Spleen (tissue), 11 donors: Measurements from ENCODE around the gene BRSK2. TPM values are rescaled to one million over a fixed set of nuclear protein-coding genes. Genes with fewer than 3 reads are reported as not detected.

ENCODE experiments used
- DNase-seq: peaks from one replicate; pipeline ENCODE4 v3.0.0-alpha.2; 2020
- H3K27ac ChIP-seq, 8 donors: fragments of 200-600 bp; sonication (generic) in 7 of 8; 1 replicate in 4 of 8; 2 replicates in 4 of 8; pipeline versions ENCODE4 v1.5.0 to v1.8.0; 2016 to 2021; ENCODE audit warnings: inconsistent platforms in 4 of 8, mild to moderate bottlenecking in 4 of 8, moderate library complexity in 1 of 8
- H3K27me3 ChIP-seq, 7 donors: fragments of 200-600 bp; sonication (generic) in 6 of 7; replicated peaks in 1 of 7; 1 replicate in 4 of 7; 2 replicates in 3 of 7; pipeline versions ENCODE4 v1.5.0 to v1.8.0; 2016 to 2021; ENCODE audit warnings: inconsistent platforms in 3 of 7, mild to moderate bottlenecking in 1 of 7
- H3K36me3 ChIP-seq, 6 donors: fragments of 200-600 bp; sonication (generic) in 5 of 6; 1 replicate in 4 of 6; 2 replicates in 2 of 6; pipeline versions ENCODE4 v1.5.0 to v1.8.0; 2016 to 2021; ENCODE audit warnings: inconsistent platforms in 2 of 6
- H3K4me1 ChIP-seq, 6 donors: fragments of 200-600 bp; sonication (generic) in 5 of 6; 1 replicate in 3 of 6; 2 replicates in 3 of 6; pipeline versions ENCODE4 v1.5.0 to v1.8.0; 2016 to 2021; ENCODE audit warnings: inconsistent platforms in 3 of 6
- H3K4me3 ChIP-seq, 8 donors: fragments of 200-600 bp; sonication (generic) in 7 of 8; 1 replicate in 4 of 8; 2 replicates in 4 of 8; pipeline versions ENCODE4 v1.5.0 to v1.8.0; 2016 to 2021; ENCODE audit warnings: inconsistent platforms in 4 of 8, mild to moderate bottlenecking in 4 of 8, moderate library complexity in 2 of 8
- H3K9me3 ChIP-seq, 8 donors: fragments of 200-600 bp; sonication (generic) in 7 of 8; 1 replicate in 4 of 8; 2 replicates in 4 of 8; pipeline versions ENCODE4 v1.5.0 to v1.8.0; 2016 to 2021; ENCODE audit warnings: inconsistent platforms in 4 of 8
- CTCF ChIP-seq, 11 experiments: fragments of 200-600 bp in 7 of 11; fragments of 450-650 bp in 4 of 11; sonication (generic) in 4 of 11; IDR thresholded peaks in 8 of 11; conservative IDR thresholded peaks in 3 of 11; 1 replicate in 7 of 11; 2 replicates in 4 of 11; pipeline versions ENCODE4 v1.4.0 to v1.8.0; 2016 to 2021; ENCODE audit warnings: antibody characterized with exemption in 11 of 11, inconsistent platforms in 4 of 11, mild to moderate bottlenecking in 1 of 11
- POLR2A ChIP-seq, 3 donors: fragments of 450-650 bp; IDR thresholded peaks; one replicate each; pipeline ENCODE4 v1.5.1; 2017; ENCODE audit warnings: antibody characterized with exemption in 3 of 3, mild to moderate bottlenecking in 1 of 3
- POLR2AphosphoS5 ChIP-seq, 3 donors: sonication (generic); formaldehyde crosslinking; IDR thresholded peaks; one replicate each; pipeline ENCODE4 v1.5.1; 2017; ENCODE audit warnings: antibody characterized with exemption in 3 of 3
- WGBS, 5 donors: extraction: QIAGEN DNeasy Blood & Tissue Kit in 3 of 5; methylation state at CpG; one replicate each; pipeline versions ENCODE4 v1.1.5 to v1.1.7; 2013 to 2018; 5-methylcytosine and 5-hydroxymethylcytosine counted together
- intact Hi-C: fragments of 100-400 bp; cut with DNase I; formaldehyde crosslinking; loops from one replicate; pipeline ENCODE4 v1.15.0; 2023; ENCODE audit warnings: low total_unique reads
- polyA plus RNA-seq, 3 donors: library from polyadenylated mRNA; stranded (reverse); fragments of 200-250 nt; gene quantifications; one replicate each; pipeline ENCODE4 v1.2.1, GENCODE V29; 2013
- total RNA-seq, 7 donors: library from RNA; depleted of rRNA in 3 of 7; stranded (reverse); fragments of >200 nt in 3 of 7; fragmentation: NEBNext Ultra II Directional in 4 of 7; extraction: Animal tissue kit (Norgen Biotek cat#: 25700) in 4 of 7; gene quantifications; one replicate each; pipeline versions ENCODE4 v1.1.0 to v1.2.1, GENCODE V29; 2016 to 2021
- donor health status: healthy with polysubstance abuse.
- donor health status: DM: no; HTN: no; CAD: no; lungs with moderate emphysema.
- donor health status: DM: no; HTN: no; CAD: no.
- donor health status: Bipolar disorder and iron deficiency.
- donor health status: healthy.
- donor health status: DM: no; HTN: no; CAD: no.
- donor health status: DM: yes; HTN: yes; CAD: no.

The BRSK2 gene
- total and polyA plus RNA-seq, 10 donors: 0.17 to 1.5 (median 0.42) TPM

- no peak overlapping the region for H3K4me3 ChIP-seq
- TF ChIP-seq POLR2A (IDR thresholded peaks at IDR 0.05) (no peak), CTCF (IDR thresholded peaks at IDR 0.05 in 8 of 11, conservative IDR thresholded peaks at IDR 0.05 in 3 of 11) (no peak), POLR2AphosphoS5 (IDR thresholded peaks at IDR 0.05) (no peak)
- WGBS, 5 donors: 64 to 85% (median 73%) methylated on average over 8 to 23 of the region's 23 CpGs
- no peaks in the 10 kb centered on the region for H3K4me1 ChIP-seq
- intact Hi-C loops: no loop called here
- no peak for DNase-seq
- H3K27ac ChIP-seq: no peak overlapping the region
- no peaks in the 10 kb centered on the region for H3K9me3 ChIP-seq
- peaks cover 0 to 89% (median 18%) of the 10 kb centered on the region in 7 donors for H3K27me3 ChIP-seq
- H3K36me3 ChIP-seq: no peaks in the 10 kb centered on the region
These were observed 14.2 kb downstream of the BRSK2 start for GRCh38 chr11:1403721-1404460.

- TF ChIP-seq POLR2AphosphoS5 (IDR thresholded peaks at IDR 0.05): no peak
- no peak for TF ChIP-seq CTCF (IDR thresholded peaks at IDR 0.05 in 8 of 11, conservative IDR thresholded peaks at IDR 0.05 in 3 of 11)
- TF ChIP-seq POLR2A (IDR thresholded peaks at IDR 0.05): no peak
- H3K36me3 ChIP-seq: no peaks in the 10 kb centered on the region
- peaks cover 0 to 82% (median 18%) of the 10 kb centered on the region in 7 donors for H3K27me3 ChIP-seq
- no peak for DNase-seq
- no peak overlapping the region for H3K27ac ChIP-seq
- no peaks in the 10 kb centered on the region for H3K4me1 ChIP-seq
- WGBS, 5 donors: 66 to 78% (median 75%) methylated on average over 13 to 25 of the region's 25 CpGs
- intact Hi-C loops: no loop called here
- H3K9me3 ChIP-seq: no peaks in the 10 kb centered on the region
- H3K4me3 ChIP-seq: no peak overlapping the region
These were observed 14.9 kb downstream of the BRSK2 start for GRCh38 chr11:1404461-1405185.

- Histone ChIP-seq H3K27me3 (peaks cover 0 to 75% (median 18%) of the 10 kb centered on the region in 7 donors), H3K9me3 (no peaks in the 10 kb centered on the region), H3K4me3 (no peak overlapping the region), H3K4me1 (no peaks in the 10 kb centered on the region), H3K27ac (no peak overlapping the region), H3K36me3 (no peaks in the 10 kb centered on the region)
- no peak for DNase-seq
- intact Hi-C loops: no loop called here
- 81 to 85% (median 82%) methylated on average over 18 to 24 of the region's 24 CpGs for WGBS, 5 donors
- TF ChIP-seq POLR2A (IDR thresholded peaks at IDR 0.05) (no peak), CTCF (IDR thresholded peaks at IDR 0.05 in 8 of 11, conservative IDR thresholded peaks at IDR 0.05 in 3 of 11) (no peak), POLR2AphosphoS5 (IDR thresholded peaks at IDR 0.05) (no peak)
These were observed 15.7 kb downstream of the BRSK2 start for GRCh38 chr11:1405186-1406020.
